NCI-H1092 (cell line): ENCODE data around the gene PDCD10.

Experiments used
- DNase-seq: peaks from one replicate; lab custom pipeline; 2025; lab: John Stamatoyannopoulos, UW

The PDCD10 gene

DNA sequence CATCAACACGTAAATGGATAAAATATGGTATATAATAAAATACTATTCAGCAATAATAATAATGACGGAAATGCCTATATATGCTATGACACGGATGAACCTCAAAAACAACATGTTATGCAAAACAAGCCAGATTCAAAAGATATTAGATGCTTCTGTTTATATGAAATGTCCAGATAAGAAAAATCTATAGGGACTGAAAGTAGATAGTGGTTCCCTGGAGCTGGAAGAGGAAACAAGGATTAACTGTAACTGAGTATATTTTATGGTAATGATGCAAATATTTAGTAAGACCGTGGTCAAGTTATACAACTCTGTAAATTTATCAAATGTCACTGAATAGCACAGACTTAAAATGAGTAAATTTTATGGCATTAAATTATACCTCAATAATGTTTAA is 55.2 kb downstream of the PDCD10 start:
- DNase-seq: no peak

DNA sequence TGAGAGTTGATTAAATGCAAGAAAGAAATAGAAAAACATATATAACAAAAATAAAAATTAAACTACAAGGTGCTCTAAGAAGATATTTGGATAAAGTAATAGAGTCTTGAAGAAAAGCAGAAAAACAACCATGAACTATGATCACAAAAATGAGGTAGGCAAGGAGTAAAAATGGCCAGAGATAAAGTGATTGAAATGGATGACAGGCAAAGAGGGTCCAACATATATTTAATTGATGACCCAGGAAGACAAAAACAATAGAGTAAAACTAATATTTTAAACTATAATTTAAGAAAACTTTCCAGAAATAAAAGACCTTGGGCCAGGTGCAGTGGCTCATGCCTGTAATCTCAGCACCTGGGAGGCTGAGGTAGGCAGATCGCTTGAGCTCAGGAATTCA is 58.8 kb downstream of the PDCD10 start:
- DNase-seq: no peak

DNA sequence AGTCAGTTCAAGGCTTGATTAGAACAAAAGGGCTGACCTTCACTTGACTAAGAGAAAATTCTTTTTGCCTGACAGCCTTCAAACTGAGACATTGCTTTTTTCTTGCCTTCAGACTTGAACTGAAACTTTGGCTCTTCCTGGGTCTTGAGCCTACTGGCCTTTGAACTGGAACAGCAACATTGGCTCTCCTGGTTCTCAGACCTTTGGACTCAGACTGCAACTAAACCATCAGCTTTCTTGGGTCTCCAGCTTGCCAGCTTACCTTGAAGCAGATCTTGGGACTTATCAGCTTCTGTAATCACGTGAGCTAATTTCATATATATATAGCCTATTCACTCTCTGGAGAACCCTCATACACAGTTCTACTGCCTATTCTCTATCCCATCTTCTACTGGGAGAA is 61.5 kb downstream of the PDCD10 start:
- no peak for DNase-seq

DNA sequence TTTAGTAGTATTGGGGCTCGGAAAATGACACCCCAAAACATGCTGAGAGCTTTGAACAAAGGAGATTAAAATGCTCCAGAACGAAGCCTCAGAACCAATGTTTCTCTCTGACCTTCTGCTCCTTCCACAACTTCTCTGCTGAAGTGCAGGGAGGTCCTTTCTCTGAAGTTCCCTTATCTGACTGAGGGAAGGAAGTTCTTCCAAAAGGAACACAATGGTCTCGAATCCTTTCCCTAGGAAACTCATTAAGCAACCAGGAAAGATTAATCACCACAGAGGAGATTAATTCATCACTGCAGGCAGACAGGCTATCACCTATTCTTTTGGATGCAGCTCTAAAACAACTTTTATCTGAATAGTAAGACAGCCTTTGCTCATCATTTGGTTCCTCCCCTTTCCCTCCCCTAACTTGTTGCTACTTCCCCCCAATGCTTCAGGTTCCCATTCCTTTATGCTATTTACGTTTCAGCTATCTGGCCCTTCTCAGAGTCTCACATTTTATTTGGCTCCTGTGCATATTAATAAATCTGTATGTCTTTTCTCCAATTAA is 62.7 kb downstream of the PDCD10 start:
- no peak for DNase-seq

- no peak for DNase-seq
Observed at GRCh38 chr3:167669699-167670098, 65.0 kb downstream of the PDCD10 start.

GRCh38 chr3:167668651-167669050 is 66.0 kb downstream of the PDCD10 start:
- DNase-seq: no peak

DNA sequence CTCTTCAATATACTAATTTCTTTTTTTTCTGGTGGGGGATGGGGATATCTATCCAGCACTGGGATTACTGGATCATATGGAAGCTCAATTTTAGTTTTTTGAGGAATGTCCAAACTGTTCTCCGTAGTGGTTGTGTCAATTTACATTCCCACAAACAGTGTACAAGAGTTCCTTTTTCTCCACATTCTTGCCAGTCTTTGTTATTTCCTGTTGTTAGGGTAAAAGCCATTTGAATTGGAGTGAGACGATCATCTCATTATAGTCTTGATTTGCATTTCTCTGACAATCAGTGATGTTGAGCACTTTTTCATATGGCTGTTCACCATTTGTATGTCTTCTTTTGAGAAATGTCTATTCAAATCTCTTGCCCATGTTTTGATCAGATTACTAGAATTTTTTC is 68.1 kb downstream of the PDCD10 start:
- no peak for DNase-seq

- DNase-seq: no peak
Observed at GRCh38 chr3:167662919-167663400, 71.7 kb downstream of the PDCD10 start.

DNA sequence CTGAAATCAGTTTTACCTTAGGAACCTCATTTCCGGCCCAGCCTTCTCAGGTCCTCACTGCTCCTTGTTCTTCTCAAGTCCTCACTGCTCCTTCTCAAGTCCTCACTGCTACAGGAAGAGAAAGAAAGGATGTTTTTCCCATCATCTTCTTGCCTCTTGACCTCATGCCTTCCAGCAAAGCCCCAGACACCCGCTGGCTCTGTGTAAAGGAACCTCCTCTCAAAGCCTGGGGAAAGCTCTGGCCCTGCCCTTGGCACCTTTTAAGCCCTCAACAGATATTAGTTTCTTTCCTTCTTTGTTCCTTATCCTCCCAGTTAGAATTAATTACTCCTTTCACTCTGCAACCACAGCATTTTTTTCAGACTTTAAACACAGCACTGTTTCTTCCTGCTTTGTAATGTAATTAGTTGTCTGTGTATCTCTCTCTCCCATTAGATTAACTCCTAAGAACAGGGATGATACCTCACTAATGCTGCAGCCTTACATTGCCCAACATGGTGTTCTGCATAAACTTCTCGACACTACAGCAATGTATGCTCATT is 76.9 kb downstream of the PDCD10 start:
- DNase-seq: no peak

DNA sequence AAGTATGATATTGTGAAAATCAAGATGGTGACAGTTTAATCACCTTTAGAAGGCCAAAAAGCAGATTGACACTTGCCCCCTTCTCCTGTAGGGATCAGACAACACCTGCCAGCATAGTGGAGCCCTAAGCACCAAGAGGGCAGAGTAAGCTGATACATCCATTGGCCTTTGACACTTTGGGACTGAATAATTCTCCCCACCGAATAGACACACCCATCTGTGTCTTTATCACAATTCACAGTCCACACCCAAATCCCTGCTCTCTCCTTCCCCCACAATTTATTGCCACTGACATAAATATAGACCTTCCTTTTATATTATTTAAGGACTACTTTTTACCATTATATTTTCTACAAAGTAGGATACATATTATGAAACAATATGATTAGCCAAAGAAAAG is 77.9 kb downstream of the PDCD10 start:
- no peak for DNase-seq

- no peak for DNase-seq
Observed at GRCh38 chr3:167653760-167654159, 80.9 kb downstream of the PDCD10 start, which contains the start of gene WDR49. Gene WDR49 (minus strand): TSS chr3:167653942. CDS start chr3:167653425, 517 bp downstream.

- no peak for DNase-seq
Observed at GRCh38 chr3:167653155-167653554, 81.5 kb downstream of the PDCD10 start.

DNA sequence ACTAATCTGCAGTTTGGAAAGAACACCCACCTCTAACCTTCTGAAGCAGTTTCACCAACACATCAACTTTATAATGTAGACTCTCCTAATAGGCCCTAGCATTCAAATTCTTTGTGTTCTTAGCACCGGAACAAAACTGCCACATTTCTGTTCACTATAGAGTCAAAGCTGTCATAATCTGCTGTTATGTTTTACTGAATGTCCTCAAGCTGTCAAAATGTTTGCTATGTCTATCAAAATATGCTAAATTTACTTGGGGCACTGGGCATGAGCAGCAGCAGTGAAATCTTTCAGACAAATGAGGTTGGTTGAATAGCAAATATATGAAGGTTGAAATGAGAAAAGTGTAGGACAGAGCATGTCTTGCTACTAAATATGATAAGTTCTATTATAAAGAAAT is 82.9 kb downstream of the PDCD10 start:
- DNase-seq: no peak

DNA sequence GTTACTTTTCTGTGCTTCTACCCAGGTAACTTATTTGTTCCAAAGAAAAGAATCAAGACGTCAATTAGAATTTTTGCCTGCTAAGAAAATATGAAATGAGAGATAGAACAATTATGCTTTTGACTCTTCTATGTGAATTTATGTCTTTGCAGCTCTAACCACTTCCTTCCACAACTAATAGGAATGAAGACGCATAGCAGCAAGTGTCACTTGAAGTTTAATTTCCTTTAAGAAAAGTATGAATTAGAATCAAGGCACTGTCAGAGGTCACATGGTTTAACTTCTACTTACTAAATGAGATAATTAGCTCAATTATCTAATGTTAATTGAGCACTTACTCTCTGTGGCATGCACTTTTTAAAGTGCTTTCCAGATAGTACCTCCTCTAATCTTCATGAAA is 84.2 kb downstream of the PDCD10 start:
- DNase-seq: no peak

- no peak for DNase-seq
Observed at GRCh38 chr3:167649746-167650145, 84.9 kb downstream of the PDCD10 start.

- no peak for DNase-seq
Observed at GRCh38 chr3:167644611-167645010, 90.1 kb downstream of the PDCD10 start.
